ENCODE results near the gene B3GALT5.

The B3GALT5 gene

GRCh38 chr21:39610703-39611102 is 2.0 kb upstream of the B3GALT5 start:
- DNase-seq: no peak

GRCh38 chr21:39611551-39612190 is 1.1 kb upstream of the B3GALT5 start:
- peak; percentile 39 for DNase-seq

GRCh38 chr21:39613041-39613934 is 548 bp downstream of the B3GALT5 start:
- DNase-seq: peak; percentile 57

- DNase-seq: no peak
Observed at GRCh38 chr21:39616211-39616772, 3.6 kb downstream of the B3GALT5 start.

GRCh38 chr21:39620856-39621255 is 8.1 kb downstream of the B3GALT5 start:
- no peak for DNase-seq

GRCh38 chr21:39625211-39625895 is 12.6 kb downstream of the B3GALT5 start:
- DNase-seq: peak; percentile 24

GRCh38 chr21:39628385-39628784 is 15.6 kb downstream of the B3GALT5 start:
- DNase-seq: no peak

- DNase-seq: no peak
Observed at GRCh38 chr21:39630191-39630591, 17.5 kb downstream of the B3GALT5 start.

- no peak for DNase-seq
Observed at GRCh38 chr21:39630827-39631226, 18.1 kb downstream of the B3GALT5 start.

GRCh38 chr21:39631842-39632562 is 19.3 kb downstream of the B3GALT5 start:
- DNase-seq: no peak

GRCh38 chr21:39632796-39633442 is 20.2 kb downstream of the B3GALT5 start:
- no peak for DNase-seq

GRCh38 chr21:39633770-39634181 is 21.0 kb downstream of the B3GALT5 start:
- no peak for DNase-seq

- DNase-seq: no peak
Observed at GRCh38 chr21:39634507-39634906, 21.8 kb downstream of the B3GALT5 start.

GRCh38 chr21:39637197-39637970 is 24.6 kb downstream of the B3GALT5 start:
- no peak for DNase-seq

GRCh38 chr21:39637971-39638240 is 25.2 kb downstream of the B3GALT5 start:
- DNase-seq: no peak

- peak; percentile 67 for DNase-seq
Observed at GRCh38 chr21:39638281-39638680, 25.5 kb downstream of the B3GALT5 start.

- no peak for DNase-seq
Observed at GRCh38 chr21:39640754-39641153, 28.0 kb downstream of the B3GALT5 start.

GRCh38 chr21:39641827-39642450 is 29.2 kb downstream of the B3GALT5 start:
- DNase-seq: no peak

GRCh38 chr21:39644062-39644560 is 31.4 kb downstream of the B3GALT5 start:
- DNase-seq: no peak

- DNase-seq: no peak
Observed at GRCh38 chr21:39645331-39645730, 32.6 kb downstream of the B3GALT5 start.

GRCh38 chr21:39647476-39647875 is 34.7 kb downstream of the B3GALT5 start:
- no peak for DNase-seq

Measured in retina (tissue), 1 donor.